Activated CD4-positive, alpha-beta T cell treated with anti-CD3 and anti-CD28 coated beads for 1 hour (primary cell): ENCODE data around the gene RECK.
"Not testable (repeated sequence)": the region's sequence is repeated elsewhere in the genome, so short reads cannot be mapped to it uniquely, and the experiment has no call there.

ENCODE experiments used
- DNase-seq: peaks from one replicate; pipeline ENCODE4 v3.0.0-alpha.2; 2020

Gene RECK

DNA sequence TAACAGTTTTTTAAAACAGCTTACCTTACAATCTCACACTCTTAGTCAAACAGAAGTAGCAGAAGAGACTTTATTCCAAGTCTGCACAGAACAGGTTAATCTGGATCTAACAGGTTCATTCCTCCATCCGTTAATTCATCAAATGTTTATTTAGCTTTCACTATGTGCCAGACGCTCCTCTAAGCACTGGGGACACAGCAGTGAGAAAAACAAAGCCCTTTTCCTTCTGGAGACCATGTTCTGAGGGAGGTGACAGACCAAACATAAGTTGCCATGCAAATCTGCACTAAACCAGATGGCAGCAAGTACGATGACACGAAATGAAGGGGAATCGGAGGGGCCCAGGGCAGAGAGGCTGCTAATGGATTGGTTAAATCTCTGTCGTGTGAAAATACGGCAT, 82.8 kb downstream of the RECK start:
- DNase-seq, result no peak

DNA sequence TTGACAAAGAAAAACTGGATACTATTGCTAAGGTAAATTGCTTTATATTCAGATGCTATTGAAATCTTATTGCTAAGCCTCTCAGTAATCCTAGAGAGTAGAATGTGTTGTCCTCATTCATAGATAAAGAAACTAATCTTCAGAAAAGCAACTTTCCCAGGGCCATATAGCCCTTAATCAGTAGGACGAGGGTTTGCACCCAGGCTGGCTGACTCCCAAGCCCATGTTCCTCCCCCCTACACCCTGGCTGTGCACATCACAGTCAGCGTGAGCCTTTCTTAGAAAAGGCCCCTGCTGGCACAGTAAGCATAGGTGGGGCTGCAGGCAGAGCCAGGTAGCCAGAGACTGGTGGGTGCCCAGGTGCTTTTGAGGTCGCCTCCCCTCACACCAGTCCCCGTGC, 84.0 kb downstream of the RECK start:
- DNase-seq, result no peak

DNA sequence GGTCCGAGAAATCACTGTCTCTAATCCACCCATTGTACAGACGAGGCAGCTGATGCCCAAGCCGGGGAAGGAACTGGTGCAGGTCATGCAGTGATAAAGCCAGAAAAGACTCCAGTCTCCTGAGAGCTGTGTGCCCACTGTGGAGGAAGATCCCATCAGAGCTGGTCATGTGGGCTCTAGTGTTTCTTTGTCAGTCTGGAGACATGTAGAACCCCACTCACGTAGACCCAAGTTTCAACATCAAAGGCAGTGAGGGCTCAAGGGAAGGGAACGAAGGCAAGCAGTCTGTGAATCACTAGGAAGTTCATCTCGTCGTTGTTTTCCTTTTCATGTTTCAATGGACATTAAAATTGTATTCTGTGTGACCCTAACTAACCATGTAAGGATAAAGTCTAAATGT, 85.3 kb downstream of the RECK start:
- DNase-seq, result no peak

DNA sequence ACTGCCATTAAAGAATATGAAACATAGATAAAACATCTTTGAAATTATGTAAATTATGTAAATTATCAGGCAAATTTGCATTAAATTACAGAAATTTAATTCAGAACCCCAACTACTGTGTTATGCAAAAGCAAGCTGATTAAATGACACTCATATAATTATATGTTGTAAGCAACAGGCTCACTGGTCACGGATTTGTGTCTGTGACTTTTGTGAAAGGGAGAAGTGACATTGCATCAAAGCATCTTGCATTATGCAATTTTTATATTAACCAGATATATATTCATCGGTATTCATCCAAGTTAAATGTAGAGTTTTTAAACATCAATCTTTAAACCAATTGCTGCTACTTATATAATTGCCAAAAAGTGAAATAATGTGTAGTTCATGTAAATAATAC, 86.8 kb downstream of the RECK start:
- DNase-seq, result no peak

DNA sequence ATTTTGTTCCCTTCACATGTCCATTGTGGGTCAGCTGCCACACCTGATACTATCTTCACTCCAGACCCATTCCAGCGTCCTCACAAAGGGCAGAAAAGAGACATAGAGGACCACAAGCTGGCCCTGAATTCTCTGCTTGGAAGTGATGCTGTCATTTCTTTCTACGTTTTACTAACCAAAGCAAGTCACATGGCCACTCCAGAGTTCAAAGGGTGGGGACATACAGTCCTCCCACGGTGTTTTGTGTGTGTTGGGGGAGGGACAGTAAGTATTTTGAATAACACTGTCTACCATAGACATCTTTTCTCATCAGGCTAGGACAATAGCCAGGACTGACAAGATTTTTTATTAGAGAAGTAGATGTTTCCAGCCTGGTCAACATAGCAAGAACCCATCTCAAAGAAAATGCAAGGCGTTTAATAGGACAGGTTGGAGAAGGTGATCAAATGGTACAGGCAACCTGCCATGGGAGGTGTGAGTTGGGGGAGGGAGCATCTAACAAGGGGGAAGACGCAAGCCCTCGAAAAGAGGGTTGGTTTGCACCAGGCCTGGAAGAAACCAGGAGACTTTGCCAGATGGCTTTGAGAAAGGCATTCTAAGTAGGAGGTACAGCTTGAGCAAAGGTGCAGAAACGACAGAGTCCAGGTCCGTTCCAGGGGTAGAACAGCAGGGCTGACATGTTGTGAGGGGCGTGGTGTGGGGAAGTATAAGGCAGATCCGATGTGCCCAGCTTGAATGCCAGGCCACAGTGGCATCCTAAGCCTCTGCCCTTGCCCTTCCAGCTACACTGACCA, 88.5 kb downstream of the RECK start:
- DNase-seq, result no peak

DNA sequence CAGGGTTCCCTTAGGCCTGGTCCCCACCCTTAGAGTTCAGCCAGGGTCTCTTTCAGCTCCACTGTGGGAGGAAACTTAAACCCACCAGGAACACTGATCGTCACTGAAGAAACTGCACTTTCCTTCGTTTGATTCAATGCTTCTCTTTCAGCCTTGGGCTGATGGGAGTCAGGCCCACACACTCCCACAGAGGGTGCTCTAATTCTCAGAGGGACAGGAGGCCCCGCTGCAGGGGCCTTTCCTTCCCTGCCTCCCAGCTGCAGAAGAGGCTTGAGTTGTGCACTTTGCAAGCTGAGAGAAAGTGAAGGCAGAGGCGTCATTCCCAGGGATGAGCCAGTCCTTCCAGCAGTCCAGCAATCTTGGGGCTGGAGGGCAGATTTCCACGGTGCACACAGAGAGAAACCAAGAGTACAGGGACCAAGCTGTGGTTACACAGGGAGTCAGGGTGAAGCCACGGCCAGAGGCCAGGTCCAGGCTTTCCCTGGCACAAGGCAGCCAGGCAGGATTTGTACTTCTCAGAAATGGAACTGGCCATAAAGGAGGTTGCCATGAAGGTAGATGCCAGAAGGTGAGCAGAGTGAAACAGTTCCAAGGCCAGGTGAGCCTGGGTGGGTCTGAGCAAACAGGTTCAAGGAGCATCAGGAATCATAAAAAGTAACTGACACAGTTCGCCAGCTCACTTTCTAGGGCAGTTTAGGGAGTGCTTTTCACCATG, 89.5 kb downstream of the RECK start:
- DNase-seq, result no peak

DNA sequence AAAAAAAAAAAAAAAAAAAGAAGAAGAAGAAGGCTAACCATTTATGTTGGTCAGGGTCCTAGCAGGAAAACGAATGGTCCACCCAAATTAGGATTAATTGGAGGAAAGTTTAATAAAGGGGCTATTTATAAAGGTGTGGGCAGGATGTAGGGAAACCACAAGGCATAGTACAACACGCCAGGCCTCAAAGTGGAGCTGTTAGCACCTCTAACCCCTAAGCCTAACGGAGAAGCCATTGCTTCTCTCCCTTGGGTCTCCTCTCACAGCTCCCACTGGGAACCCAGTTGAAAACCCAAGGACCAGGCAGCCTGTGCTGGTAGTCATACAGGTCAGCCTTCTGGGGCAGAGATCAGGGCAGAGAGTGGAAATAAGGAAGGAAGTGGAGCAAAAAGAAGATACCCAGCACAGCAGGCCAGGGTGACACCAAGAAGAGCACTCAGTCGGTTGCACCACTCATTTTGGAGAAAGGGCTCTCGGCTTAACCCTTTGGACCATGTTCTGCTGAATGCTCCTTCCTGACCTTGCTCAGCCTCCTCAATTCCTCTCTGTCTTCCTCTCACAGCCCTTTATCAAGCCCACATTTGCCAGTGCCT, 91.0 kb downstream of the RECK start:
- no peak for DNase-seq

DNA sequence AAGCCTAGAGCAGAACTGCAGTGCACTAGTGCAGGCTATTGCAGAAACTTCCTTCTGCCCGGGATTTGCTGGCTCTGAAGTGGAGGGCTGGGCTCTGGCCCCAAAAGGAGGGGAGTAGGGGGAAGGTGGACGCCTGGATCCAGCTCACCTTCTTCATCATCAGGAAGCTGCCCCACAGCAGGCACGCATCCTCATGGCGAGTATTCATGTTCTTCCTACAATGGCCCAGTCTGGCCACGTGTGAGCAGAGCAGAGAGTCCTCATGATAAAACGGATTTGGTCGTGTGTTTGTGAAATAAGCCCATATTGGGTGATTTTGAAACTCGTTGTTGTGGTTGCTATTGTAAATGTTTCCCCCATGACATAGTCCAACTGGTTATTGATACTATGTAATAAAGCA, 91.6 kb downstream of the RECK start:
- no peak for DNase-seq

DNA sequence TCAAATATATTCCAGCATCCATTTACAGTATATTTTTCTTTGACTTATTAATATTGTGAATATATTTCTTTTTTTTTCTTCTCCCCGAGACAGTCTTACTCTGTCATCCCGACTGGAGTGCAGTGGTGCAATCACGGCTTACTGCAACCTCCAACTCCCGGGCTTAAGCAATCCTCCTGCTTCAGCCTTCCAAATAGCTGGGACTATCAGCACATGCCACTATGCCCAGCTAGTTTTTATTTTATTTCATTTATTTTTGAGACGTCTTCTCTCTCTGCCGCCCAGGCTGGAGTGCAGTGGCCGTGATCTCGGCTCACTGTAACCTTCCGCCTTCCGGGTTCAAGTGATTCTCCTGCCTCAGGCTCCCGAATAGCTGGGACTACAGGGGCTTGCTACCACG, 92.4 kb downstream of the RECK start:
- no peak for DNase-seq

DNA sequence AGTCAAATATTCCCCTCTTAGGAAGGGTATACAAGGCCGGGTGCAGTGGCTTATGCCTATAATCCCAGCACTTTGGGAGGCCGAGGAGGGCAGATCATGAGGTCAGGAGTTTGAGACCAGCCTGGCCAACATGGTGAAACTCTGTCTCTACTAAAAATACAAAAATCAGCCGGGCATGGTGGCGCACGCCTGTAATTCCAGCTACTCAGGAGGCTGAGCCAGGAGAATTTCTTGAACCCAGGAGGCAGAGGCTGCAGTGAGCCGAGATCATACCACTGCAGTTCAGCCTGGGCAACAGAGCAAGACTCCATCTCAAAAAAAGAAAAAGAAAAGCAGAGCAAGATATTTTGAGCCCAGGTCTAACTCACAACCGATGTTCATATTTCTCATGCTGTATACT, 95.0 kb downstream of the RECK start:
- DNase-seq, result not testable (repeated sequence)

DNA sequence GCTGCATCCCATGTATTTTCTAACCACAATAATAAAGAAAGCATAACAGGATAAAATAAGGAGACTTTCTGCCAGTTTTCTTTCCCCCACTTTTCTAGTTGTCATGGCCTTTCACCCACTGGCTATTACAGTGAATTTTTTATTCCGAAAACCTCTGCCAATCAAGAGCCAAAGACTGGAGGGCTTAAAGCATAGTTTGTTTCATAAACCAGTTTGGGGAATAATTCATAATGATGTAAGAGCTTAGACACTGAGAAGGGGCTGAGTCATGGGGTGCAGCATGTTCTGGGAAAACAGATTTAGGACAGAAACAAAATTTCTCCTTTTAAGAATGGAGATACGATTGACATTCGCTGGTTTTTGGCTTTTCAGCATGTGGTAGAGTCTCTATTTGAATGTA, 95.4 kb downstream of the RECK start:
- no peak for DNase-seq

DNA sequence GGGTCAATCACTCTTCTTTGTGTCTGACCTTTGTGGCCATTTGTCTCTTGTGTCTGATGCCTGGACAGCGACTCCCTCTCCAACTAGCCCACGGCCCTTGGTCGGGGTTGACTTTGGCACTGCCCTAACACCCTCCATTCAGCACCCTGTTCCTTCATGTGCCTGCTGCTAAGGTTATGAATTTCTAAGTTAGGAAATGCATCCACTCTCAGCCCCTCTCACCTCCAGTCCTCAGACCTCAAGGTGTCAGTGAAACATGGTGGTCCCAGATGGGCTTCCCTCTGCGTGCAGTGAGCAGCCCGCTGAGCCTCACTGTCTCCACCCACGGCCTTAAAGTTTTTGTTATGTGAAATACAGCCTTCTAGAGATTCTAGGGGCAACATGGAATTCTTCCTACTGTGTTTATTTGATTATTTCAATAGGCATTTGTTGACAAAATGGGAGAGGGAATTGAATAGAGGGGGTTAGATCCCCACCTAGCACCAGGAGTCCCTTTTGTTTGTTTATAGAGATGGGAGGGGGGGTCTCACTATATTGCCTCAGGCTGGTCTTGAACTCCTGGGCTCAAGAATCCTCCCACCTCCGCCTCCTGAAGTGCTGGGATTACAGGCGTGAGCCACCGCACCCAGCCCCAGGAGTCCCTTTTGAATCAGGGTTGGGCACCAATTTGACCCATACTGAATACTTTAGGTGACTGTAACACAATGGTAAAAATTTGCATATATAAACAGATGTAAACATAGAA, 98.2 kb downstream of the RECK start:
- no peak for DNase-seq

DNA sequence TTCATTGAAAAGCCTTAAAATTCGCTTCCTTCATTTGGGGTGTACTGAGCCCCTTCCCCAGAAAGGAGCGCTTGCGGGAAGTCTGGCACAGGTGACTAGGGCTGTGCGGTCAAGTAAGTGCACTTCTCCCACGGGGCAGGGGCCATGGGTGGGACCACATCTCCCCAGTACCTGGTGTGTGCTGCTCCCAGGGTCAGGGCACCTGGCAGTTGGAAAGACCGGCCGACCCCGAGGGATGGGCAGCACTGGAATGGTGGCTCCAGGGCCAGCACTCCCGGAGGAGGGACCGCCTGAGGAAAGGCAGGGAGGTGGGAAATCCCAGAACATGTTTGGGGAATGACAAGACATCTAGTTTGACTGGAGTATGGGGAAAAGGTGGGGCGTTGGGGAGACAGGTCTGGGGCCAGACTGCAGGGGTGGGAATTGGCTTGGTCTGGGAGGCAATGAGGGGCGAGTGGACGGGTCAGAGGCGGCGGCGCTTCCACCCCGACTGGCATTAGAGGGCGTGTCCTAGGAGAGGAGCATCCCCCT, 99.1 kb downstream of the RECK start:
- no peak for DNase-seq

DNA sequence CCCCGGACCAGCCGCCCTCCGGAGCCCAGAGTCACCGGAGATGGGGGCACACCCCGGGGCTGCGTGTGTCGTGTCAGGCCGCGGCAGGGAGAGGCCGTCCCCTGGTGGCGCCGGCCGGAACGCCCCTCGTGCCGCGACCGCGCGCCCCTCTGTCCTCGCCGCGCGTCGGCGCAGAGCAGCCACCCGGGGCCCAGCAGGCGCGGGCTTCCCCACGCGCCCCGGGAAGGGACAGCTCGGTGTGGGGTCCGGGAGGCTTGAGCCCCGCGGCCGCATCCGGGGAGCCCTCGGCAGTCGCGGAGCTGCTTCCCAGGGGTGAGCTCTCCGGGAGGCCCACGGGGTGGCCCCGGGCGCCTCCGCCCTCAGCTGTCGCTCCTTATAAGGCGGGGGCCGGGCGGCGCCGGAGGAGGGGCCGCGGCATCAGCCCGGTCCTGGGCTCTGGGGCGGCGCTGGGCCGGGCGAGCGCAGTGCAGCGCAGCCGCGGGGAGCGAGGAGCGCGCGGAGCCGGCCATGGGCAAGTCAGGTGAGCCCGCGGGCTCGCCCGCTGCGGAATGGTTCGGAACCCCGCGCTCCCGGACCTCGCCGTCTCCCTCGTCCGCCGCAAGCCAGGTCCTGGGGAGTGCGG, 99.7 kb downstream of the RECK start, which contains the start of gene GLIPR2:
TSS of gene GLIPR2 (plus strand) at position 462 of the 622 bp plus-strand sequence. CDS start at position 508, 46 bp downstream.
- peak; percentile 68 for DNase-seq

DNA sequence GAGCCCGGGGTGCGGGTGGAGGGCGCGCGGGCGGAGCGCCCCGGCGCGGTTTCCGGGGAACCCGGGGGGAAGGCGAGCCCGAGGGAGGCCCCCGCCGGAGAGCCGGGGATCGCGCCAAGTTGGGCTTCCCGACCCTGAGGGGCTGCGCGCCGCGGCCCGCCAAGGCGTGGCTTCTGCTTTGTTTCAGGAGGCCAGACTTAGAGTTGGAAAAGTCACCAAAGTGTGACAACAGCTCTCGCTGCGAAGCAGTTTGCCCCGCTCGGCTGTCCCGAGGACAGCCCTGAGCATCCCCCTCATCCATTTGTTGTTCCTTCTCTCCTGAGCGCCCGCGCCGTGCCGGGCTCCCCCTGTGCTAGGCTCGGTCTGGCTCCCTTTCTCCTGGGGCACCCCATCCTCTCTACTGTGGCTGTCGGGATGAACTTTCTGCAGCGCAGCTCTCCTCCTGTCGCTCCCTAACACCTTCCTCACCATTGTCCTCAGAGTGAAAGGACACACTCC, 100.2 kb downstream of the RECK start:
- DNase-seq, result no peak

DNA sequence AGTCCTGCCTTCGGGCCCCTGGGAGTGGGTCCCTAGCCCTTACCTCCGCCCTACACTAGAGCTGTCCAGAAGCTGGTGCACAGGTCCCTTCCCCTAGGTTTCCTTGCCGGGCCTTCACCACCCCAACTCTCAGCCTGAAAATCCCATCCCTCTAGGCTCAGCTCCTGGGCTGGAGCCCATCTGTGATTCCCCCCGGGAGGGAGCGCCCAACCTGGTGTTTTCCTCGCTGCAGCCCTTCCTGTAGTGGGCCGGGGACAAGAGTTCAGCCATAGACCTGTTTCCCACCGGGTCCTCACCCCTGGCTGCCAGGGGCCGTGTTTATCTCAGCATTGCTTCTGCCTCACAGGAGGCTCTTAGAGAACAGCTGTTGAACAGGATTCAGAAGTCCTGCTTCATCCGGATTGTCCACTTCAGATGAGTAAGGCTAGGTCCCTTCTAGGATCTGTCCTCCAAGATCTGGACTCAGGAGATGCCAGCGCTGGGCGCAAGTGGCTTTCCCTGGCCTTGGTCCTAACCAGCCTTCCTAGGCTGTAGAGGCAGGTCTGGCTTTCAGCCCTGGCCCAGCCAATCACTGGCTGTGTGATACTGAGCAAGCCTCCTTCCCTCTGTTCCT, 100.8 kb downstream of the RECK start:
- DNase-seq, result no peak

DNA sequence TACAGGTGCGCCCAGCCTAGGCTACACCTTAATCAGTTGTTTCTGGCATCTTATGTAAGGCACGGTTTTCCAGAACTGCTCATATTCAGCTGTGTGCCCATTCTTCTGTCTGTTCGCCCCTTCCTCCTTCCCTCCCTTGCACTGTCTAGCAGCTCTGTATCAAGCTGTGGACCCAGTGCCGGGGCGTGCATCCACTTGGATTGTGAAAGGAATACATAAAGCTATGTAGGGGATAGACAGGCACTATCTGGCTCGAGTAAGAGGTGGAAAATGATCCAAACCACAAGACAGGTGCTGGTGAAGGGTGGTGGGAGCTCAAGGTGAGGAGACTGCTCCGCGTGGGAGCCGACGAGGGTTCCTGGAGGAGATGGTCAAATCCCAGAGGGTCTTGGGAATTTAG, 101.8 kb downstream of the RECK start:
- DNase-seq, result no peak

DNA sequence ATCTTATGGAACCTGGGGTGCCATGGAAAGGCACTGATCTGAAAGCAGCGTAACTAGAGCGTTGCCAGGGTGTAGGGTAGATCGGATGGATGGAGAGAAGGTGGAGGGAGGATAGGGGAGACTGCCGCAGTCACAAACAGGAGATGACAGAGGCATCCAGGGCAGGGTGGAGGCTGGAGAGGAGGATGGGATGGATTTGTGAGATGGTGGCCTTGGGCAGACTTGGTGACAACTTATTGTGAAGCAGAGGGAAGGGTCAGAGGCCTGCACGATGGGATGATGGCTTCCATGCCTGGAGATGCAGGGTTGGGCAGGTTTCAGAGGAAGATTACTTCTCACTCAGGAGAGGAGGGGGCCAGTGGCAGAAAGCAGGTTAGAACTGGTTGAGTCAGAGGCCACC, 102.2 kb downstream of the RECK start:
- no peak for DNase-seq

DNA sequence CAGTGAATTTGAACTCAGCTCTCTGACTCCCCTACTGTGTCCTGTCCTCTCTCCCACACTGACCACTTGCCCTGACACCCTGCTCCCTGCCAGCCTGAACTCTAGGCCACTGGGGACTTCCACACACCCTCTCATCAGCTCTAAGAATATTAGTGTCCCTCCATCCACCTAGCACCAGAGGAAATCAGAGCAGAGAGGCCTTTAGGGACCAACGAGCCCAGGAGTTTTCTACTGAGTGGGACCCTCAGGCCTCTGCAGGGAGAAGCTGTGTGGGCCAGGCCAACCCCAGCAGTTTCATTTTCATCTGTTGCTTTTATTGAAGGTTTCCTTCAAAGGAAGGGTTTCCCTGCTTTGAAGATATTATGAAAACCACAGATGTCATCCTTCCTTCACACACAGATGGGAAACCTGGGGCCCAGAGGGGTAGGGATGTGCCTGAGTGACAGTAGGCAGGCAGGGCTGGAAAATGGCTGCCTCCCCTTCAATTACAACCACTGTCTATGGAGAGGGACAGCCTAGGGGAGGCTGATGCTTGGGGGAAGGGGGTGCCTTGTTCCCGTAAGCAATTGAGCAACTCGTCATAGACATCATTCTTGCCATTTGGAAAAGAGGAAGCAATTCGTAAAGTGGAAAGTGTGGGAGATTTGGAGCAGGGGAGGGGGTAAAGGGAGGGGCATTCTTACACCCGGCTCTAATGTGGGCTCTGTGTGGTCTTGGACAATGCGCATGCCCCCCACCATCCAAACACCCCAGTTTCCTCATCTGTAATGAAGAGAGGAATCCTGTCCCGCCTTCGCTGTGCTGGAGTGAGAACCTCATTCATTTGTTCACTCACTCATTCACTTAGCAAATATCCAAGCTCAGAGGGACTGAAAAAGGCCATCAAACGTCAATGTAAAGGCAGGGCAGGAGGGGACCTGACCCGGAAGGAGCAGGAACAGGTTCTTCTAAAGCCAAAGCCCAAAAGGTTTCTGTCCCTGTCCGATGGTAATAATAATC, 103.7 kb downstream of the RECK start:
- DNase-seq, result no peak

DNA sequence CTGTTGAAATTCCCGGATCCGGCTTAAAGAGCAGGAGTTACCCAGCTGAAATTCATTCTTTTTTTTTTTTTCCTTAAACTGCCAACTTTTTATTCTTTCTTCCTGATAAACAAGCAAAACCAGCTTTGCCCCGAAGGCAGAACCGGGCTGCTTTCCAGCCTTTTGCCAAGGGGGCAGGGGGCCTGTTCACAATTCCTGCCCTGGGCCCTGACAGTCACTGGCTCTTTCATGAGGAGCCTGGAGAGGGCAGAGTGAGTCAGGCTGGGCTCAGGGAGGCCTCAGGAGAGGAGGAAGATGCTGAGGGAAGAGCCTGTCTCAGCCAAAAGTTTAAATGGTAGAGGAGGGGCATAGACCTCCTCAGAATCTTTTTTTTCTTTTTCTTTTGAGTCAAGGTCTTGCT, 104.6 kb downstream of the RECK start:
- DNase-seq, result no peak

DNA sequence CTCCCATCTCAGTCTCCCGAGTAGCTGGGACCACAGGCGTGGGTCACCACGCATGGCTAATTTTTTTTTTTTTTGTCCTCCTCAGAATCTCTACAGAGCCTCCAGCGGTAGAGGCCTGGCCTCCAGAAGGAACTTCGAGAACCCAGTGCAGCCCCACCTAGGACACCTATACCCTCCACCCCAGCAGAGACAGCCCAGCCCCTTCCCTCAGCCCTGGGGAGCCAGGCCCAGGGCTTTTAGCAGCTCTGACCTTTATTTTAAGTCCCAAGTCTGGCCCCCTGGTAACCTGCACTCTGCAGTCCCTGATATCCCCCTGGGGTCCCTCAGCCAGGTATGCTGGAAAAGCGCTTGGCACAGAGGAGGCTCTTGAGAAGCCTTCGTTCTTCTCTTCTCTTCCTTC, 105.0 kb downstream of the RECK start:
- DNase-seq, result no peak
